ENCODE results near the gene RNF44.

The RNF44 gene

DNA sequence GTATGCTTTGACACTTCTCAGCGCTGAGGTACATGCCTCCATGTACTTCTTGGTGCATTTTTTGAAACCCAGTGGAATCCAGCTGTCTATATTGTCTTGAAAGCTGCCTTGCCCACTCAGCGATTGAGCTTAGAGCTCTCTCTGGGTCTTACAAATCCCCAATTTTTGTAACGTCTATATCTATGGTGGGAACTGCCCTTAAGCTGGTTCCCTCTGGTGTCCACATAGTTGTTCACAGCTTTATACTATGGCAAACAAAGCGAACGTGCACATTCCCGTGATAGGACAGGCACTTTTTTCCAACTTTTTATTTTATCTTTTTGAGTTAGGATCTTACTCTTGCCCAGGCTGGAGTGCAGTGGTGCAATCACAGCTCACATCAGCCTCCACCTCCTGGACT lies 32.8 kb upstream of the RNF44 start:
- no peak overlapping the region for H3K4me3 ChIP-seq (ENCODE audit: low read length)
- H3K27me3 ChIP-seq (ENCODE audit: insufficient read depth, low read length) = no peaks in the 10 kb centered on the region
- 92% methylated on average over 6 of the region's 6 CpGs for WGBS
- H3K9me3 ChIP-seq (ENCODE audit: insufficient read depth, low read depth, low read length) = no peaks in the 10 kb centered on the region
- H3K4me1 ChIP-seq (ENCODE audit: insufficient read depth, low read length) = no peaks in the 10 kb centered on the region
- no peak overlapping the region for H3K9ac ChIP-seq (ENCODE audit: low read depth, low read length)
- H3K36me3 ChIP-seq (ENCODE audit: insufficient read depth, low read length) = no peaks in the 10 kb centered on the region
- H3K27ac ChIP-seq (ENCODE audit: low read depth, low read length) = no peak overlapping the region

DNA sequence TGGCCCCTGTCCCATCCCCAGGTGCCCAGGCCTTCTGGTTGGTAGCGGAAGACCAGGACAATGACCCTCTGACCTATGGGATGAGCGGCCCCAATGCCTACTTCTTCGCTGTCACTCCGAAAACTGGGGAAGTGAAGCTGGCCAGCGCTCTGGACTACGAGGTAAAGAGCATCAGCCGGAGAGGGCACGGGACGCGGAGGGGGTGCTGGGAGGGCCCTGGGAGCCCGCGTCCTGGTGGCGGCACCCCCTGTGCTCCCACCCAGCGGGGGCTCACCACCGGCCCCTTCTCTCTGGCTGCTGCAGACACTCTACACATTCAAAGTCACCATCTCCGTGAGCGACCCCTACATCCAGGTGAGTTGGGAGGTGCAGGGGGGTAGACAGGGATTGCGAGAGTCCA lies 31.5 kb upstream of the RNF44 start:
- H3K27me3 ChIP-seq (ENCODE audit: insufficient read depth, low read length) = no peaks in the 10 kb centered on the region
- WGBS = 89% methylated on average over 18 of the region's 18 CpGs

DNA sequence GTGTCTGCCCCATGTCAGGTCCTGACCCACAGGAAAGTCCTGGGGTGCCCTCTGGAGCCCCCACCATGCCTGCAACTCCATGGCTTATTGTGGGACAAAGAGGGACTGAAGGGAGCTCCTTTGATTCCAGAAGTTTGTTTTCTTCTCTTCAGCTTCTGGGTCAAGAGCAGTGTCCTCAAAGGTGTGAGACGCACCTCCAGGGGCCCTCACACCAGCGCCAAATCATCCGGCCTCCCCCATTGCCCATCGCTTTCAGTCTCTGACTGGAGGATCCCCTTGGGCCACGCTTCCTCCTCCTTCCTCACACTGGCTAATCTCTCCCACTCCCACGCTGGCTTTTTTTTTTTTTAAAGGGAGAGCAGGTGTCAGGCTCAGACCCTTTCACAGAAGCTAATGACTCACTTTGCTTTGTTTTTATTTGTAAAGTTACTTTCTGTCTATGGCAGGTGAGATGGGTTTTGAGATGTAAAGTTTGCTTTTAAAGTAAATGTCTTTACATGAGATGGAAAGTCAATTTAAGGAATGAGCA lies 28.6 kb upstream of the RNF44 start:
- Histone ChIP-seq H3K36me3 (ENCODE audit: insufficient read depth, low read length) (no peaks in the 10 kb centered on the region), H3K27ac (ENCODE audit: low read depth, low read length) (no peak overlapping the region), H3K9ac (ENCODE audit: low read depth, low read length) (no peak overlapping the region), H3K9me3 (ENCODE audit: insufficient read depth, low read depth, low read length) (no peaks in the 10 kb centered on the region), H3K27me3 (ENCODE audit: insufficient read depth, low read length) (no peaks in the 10 kb centered on the region), H3K4me1 (ENCODE audit: insufficient read depth, low read length) (no peaks in the 10 kb centered on the region), H3K4me3 (ENCODE audit: low read length) (no peak overlapping the region)
- WGBS = 71% methylated on average over 6 of the region's 6 CpGs

More for the DNA sequence above, 31.5 kb upstream of the RNF44 start:
- Histone ChIP-seq H3K9ac (ENCODE audit: low read depth, low read length) (no peak overlapping the region), H3K36me3 (ENCODE audit: insufficient read depth, low read length) (no peaks in the 10 kb centered on the region), H3K27ac (ENCODE audit: low read depth, low read length) (no peak overlapping the region), H3K4me3 (ENCODE audit: low read length) (no peak overlapping the region), H3K9me3 (ENCODE audit: insufficient read depth, low read depth, low read length) (no peaks in the 10 kb centered on the region), H3K4me1 (ENCODE audit: insufficient read depth, low read length) (no peaks in the 10 kb centered on the region)

DNA sequence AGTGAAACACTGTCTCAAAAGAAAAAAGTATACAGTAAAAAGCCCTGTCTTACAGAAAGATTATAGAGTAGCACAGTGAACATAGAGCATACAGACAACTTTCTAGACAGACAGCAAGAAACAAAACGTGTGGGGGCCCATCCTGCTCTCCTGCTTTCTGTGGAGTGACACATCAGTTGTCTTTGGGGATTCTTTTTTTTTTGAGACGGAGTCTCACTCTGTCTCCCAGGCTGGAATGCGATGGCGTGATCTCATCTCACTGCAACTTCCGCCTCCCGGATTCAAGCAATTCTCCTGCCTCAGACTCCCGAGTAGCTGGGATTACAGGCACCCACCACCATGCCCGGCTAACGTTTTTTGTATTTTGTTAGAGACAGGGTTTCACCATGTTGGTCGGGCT lies 26.8 kb upstream of the RNF44 start:
- no peaks in the 10 kb centered on the region for H3K27me3 ChIP-seq (ENCODE audit: insufficient read depth, low read length)

DNA sequence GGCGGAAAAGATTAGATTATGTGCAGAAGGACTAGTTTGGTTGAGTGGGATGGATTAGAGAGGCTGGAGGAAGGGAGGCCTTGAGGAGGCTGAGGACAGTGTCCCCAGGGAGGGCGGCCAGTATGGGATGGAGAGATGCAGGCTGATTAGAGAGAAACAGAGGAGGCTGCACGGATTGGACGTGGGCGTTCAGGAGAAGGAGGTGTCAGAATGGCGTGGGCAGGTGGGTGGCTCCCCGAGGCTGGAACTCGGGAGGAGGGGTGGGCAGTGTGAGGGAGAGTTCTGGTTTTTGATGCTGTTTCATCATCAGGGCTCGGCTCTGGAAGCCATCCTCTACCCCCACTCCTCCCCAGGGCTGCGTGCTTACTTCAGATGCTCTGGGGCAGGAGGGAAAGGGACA lies 25.0 kb upstream of the RNF44 start:
- Histone ChIP-seq H3K27me3 (ENCODE audit: insufficient read depth, low read length) (no peaks in the 10 kb centered on the region), H3K27ac (ENCODE audit: low read depth, low read length) (no peak overlapping the region), H3K9ac (ENCODE audit: low read depth, low read length) (no peak overlapping the region), H3K4me1 (ENCODE audit: insufficient read depth, low read length) (no peaks in the 10 kb centered on the region), H3K9me3 (ENCODE audit: insufficient read depth, low read depth, low read length) (no peaks in the 10 kb centered on the region), H3K36me3 (ENCODE audit: insufficient read depth, low read length) (no peaks in the 10 kb centered on the region), H3K4me3 (ENCODE audit: low read length) (no peak overlapping the region)
- WGBS = 89% methylated on average over 8 of the region's 10 CpGs

More for the DNA sequence above, 26.8 kb upstream of the RNF44 start:
- Histone ChIP-seq H3K27ac (ENCODE audit: low read depth, low read length) (no peak overlapping the region), H3K36me3 (ENCODE audit: insufficient read depth, low read length) (no peaks in the 10 kb centered on the region), H3K9me3 (ENCODE audit: insufficient read depth, low read depth, low read length) (no peaks in the 10 kb centered on the region), H3K4me3 (ENCODE audit: low read length) (no peak overlapping the region), H3K4me1 (ENCODE audit: insufficient read depth, low read length) (no peaks in the 10 kb centered on the region), H3K9ac (ENCODE audit: low read depth, low read length) (no peak overlapping the region)
- WGBS = 89% methylated on average over 10 of the region's 10 CpGs

DNA sequence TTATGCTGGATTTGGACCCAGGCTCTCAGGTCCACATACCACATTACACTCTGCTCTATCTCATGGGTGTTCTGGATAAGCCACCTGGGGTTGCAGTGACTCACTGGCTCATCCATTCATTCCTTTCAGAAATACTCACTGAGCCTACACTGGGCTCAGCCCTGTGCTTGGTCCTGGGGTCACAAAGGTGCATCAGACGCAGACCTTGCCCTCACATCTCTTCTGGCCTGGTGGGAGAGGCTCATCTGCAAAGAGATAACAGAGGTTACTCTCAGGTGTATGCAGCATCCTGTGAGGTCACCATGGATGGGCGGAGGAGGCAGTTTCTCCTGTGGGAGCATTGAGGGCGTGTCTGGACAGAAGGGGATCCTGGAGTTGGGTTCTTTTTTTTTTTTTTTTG lies 24.1 kb upstream of the RNF44 start:
- WGBS = 88% methylated on average over 3 of the region's 3 CpGs
- Histone ChIP-seq H3K4me1 (ENCODE audit: insufficient read depth, low read length) (no peaks in the 10 kb centered on the region), H3K27me3 (ENCODE audit: insufficient read depth, low read length) (no peaks in the 10 kb centered on the region), H3K9me3 (ENCODE audit: insufficient read depth, low read depth, low read length) (no peaks in the 10 kb centered on the region), H3K36me3 (ENCODE audit: insufficient read depth, low read length) (no peaks in the 10 kb centered on the region), H3K27ac (ENCODE audit: low read depth, low read length) (no peak overlapping the region), H3K4me3 (ENCODE audit: low read length) (no peak overlapping the region), H3K9ac (ENCODE audit: low read depth, low read length) (no peak overlapping the region)

DNA sequence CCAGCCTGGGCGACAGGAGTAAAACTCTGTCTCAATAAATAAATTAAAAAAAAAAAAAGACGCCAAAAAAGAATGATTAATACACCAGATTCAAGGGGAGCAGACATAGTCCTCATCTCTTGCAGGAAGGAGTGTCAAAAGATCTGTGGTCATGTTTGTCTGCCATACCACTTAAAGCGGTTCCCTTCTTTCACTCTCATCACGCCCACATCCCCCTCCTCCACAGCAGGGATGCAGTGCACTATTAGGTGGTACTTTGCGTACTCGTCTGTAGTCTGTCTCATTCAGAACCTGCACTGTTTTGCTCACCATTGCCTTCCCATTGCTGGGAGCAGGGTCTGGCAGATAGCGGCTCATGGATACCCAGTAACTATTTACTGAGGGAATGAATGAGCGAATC lies 23.2 kb upstream of the RNF44 start:
- Histone ChIP-seq H3K36me3 (ENCODE audit: insufficient read depth, low read length) (no peaks in the 10 kb centered on the region), H3K9ac (ENCODE audit: low read depth, low read length) (no peak overlapping the region), H3K27ac (ENCODE audit: low read depth, low read length) (no peak overlapping the region), H3K4me1 (ENCODE audit: insufficient read depth, low read length) (no peaks in the 10 kb centered on the region), H3K27me3 (ENCODE audit: insufficient read depth, low read length) (no peaks in the 10 kb centered on the region), H3K4me3 (ENCODE audit: low read length) (no peak overlapping the region), H3K9me3 (ENCODE audit: insufficient read depth, low read depth, low read length) (no peaks in the 10 kb centered on the region)
- 91% methylated on average over 6 of the region's 8 CpGs for WGBS

DNA sequence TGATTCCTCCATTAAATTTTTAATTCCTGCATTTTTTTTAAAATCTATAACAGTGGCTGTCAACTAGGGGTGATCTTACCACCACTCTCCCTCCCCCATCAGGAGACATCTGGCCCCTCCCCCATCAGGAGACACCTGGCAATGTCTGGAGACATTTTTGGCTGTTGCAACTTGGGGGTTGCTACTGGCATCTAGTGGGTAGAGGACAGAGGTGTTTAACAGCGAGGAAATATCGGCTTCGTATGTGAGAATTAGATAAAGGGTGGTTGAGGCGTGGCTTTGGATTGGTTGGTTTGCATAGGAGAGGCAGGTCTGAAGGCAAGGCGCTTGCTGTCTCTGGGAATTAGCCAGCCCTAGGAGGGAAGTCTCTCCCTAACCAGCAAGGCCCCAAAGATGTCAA lies 22.5 kb upstream of the RNF44 start:
- Histone ChIP-seq H3K36me3 (ENCODE audit: insufficient read depth, low read length) (no peaks in the 10 kb centered on the region), H3K27ac (ENCODE audit: low read depth, low read length) (no peak overlapping the region), H3K9ac (ENCODE audit: low read depth, low read length) (no peak overlapping the region), H3K27me3 (ENCODE audit: insufficient read depth, low read length) (no peaks in the 10 kb centered on the region), H3K4me1 (ENCODE audit: insufficient read depth, low read length) (no peaks in the 10 kb centered on the region), H3K9me3 (ENCODE audit: insufficient read depth, low read depth, low read length) (no peaks in the 10 kb centered on the region), H3K4me3 (ENCODE audit: low read length) (no peak overlapping the region)
- 76% methylated on average over 5 of the region's 5 CpGs for WGBS

DNA sequence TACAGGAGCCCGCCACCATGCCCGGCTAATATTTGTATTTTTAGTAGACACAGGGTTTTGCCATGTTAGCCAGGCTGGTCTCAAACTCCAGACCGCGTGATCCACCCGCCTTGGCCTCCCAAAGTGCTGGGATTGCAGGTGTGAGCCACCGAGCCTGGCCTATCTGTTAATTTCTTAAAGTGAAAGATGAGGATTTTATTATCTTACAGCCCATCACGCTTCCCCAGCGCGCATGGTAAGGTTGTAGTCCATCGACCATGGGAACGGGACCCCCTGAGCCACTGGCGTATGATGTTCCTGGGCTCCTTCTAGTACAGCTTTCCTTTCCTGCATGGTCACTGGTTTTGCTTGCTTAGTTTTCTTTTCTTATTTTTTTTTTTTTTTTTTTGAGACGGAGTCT lies 20.6 kb upstream of the RNF44 start:
- no peak overlapping the region for H3K27ac ChIP-seq (ENCODE audit: low read depth, low read length)
- H3K4me3 ChIP-seq (ENCODE audit: low read length) = no peak overlapping the region
- no peaks in the 10 kb centered on the region for H3K36me3 ChIP-seq (ENCODE audit: insufficient read depth, low read length)
- no peak overlapping the region for H3K9ac ChIP-seq (ENCODE audit: low read depth, low read length)
- no peaks in the 10 kb centered on the region for H3K4me1 ChIP-seq (ENCODE audit: insufficient read depth, low read length)
- H3K27me3 ChIP-seq (ENCODE audit: insufficient read depth, low read length) = no peaks in the 10 kb centered on the region
- 97% methylated on average over 12 of the region's 13 CpGs for WGBS
- H3K9me3 ChIP-seq (ENCODE audit: insufficient read depth, low read depth, low read length) = no peaks in the 10 kb centered on the region

DNA sequence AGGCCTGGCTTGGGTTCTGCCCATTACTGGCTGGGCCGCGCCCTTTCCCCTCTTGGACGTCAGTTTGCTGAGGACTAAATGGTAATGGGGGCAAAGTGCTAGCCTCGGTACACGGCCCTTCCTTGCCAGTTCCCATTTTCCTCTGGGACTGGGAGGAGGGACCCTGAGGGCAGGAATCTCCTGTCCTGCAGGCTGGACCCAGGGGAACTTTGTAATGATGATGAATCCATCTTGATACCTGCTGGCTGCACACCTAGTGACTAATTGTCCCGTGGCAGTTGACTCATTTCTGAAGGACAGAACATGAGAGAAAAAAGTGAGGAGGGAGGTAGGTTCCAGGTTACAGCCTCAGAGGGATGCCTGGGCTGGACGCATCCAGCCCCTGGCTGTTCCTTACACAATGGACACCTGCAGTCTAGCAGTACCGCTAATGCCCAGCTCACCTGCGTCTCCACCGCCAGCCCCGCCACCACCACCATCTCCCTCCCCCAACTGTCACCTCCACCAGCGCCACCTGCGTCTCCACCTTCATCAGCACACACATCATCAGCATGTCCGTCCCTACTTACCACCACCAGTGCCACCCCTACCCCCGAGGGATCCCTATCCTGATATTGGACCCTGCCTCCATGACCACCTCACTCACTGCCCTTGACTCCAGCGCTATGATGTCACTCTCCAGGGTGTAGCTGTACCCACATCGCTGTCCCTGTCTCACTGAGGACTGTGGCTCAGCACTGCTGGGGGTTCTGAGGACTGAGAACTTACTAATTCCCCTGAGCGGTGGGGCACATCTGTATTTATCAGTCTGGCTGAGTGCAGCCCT lies 16.3 kb upstream of the RNF44 start:
- no peak overlapping the region for H3K9ac ChIP-seq (ENCODE audit: low read depth, low read length)
- H3K9me3 ChIP-seq (ENCODE audit: insufficient read depth, low read depth, low read length) = no peaks in the 10 kb centered on the region
- H3K27ac ChIP-seq (ENCODE audit: low read depth, low read length) = no peak overlapping the region
- H3K36me3 ChIP-seq (ENCODE audit: insufficient read depth, low read length) = no peaks in the 10 kb centered on the region
- no peaks in the 10 kb centered on the region for H3K27me3 ChIP-seq (ENCODE audit: insufficient read depth, low read length)
- H3K4me1 ChIP-seq (ENCODE audit: insufficient read depth, low read length) = no peaks in the 10 kb centered on the region
- H3K4me3 ChIP-seq (ENCODE audit: low read length) = no peak overlapping the region
- 71% methylated on average over 18 of the region's 18 CpGs for WGBS

DNA sequence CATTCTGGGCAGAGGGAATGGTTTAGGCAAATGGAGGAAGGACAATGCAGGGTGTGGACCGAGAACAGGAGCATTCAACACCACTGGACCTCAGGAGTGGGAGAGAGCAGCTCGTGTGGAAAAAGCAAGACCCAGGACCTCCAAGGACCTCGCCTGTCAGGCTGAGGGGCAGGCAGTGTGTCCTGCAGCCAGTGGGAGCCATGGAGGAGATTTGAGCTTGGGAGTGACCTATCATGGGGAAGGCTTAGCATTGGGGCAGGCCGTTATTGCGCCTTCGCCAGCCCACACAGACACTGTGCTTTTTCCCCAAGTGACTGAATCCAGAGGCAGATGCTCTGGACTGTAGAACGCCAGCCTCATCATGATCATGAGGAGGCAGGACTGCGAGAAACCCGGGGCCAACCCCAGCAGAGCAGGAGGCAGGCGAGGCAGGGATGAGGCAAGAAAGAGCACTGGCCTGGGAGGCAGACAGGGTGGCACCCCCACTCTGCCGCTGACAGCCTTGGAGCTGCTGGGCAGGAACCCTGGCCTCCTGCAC lies 15.2 kb upstream of the RNF44 start:
- H3K4me1 ChIP-seq (ENCODE audit: insufficient read depth, low read length) = no peaks in the 10 kb centered on the region
- H3K36me3 ChIP-seq (ENCODE audit: insufficient read depth, low read length) = no peaks in the 10 kb centered on the region

More for the DNA sequence above, 15.2 kb upstream of the RNF44 start:
- Histone ChIP-seq H3K27me3 (ENCODE audit: insufficient read depth, low read length) (no peaks in the 10 kb centered on the region), H3K4me3 (ENCODE audit: low read length) (no peak overlapping the region), H3K27ac (ENCODE audit: low read depth, low read length) (no peak overlapping the region), H3K9ac (ENCODE audit: low read depth, low read length) (no peak overlapping the region), H3K9me3 (ENCODE audit: insufficient read depth, low read depth, low read length) (no peaks in the 10 kb centered on the region)
- 89% methylated on average over 11 of the region's 11 CpGs for WGBS
